PC-3 (cell line): Measurements from ENCODE around the gene PPP3R1.

Experiments used
- EZH2 ChIP-seq: fragments of 300-600 bp; sonication (generic); IDR thresholded peaks from one replicate; pipeline ENCODE4 v1.6.1; 2017; ENCODE audit warnings: antibody characterized with exemption, mild to moderate bottlenecking, low read length; ENCODE audit not compliant: unreplicated experiment
- TF ChIP-seq, protein P1 (sequence below): fragments of 300-600 bp; sonication (generic); conservative IDR thresholded peaks from 2 replicates; pipeline ENCODE4 v1.5.1; 2017; ENCODE audit warnings: antibody characterized with exemption, low read depth, mild to moderate bottlenecking, low read length

DNA sequence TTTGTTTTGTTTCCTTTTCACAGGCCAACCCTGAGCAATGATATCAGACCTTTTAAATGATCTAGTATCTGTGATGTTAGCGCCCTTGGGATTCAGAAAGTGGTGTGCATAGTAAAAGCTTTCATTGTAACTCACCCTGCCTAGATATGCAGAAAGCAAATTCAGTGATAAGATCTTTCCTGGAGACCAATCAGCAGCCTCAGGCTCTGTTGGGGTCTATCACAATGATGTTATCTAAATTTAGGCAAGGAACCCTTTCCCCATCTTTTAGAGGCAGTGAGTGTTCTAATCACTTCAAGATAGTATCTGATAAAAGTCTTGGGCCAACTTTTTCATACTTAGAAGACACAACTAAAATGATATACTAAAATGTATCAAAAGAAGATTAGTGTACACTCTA, 118.2 kb downstream of the PPP3R1 start:
- TF ChIP-seq, protein P1, sequence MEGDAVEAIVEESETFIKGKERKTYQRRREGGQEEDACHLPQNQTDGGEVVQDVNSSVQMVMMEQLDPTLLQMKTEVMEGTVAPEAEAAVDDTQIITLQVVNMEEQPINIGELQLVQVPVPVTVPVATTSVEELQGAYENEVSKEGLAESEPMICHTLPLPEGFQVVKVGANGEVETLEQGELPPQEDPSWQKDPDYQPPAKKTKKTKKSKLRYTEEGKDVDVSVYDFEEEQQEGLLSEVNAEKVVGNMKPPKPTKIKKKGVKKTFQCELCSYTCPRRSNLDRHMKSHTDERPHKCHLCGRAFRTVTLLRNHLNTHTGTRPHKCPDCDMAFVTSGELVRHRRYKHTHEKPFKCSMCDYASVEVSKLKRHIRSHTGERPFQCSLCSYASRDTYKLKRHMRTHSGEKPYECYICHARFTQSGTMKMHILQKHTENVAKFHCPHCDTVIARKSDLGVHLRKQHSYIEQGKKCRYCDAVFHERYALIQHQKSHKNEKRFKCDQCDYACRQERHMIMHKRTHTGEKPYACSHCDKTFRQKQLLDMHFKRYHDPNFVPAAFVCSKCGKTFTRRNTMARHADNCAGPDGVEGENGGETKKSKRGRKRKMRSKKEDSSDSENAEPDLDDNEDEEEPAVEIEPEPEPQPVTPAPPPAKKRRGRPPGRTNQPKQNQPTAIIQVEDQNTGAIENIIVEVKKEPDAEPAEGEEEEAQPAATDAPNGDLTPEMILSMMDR, result no peak
- no peak for TF ChIP-seq EZH2
